Fibroblast of lung (primary cell): ENCODE results near the gene THBS4.

Source experiments
- CTCF ChIP-seq, 2 donors: IDR thresholded peaks in 1 of 2; conservative IDR thresholded peaks in 1 of 2; 1 replicate in 1 of 2; 2 replicates in 1 of 2; pipeline ENCODE4 v1.5.1; 2011 to 2012; ENCODE audit warnings: low read length in 2 of 2, control low read depth in 1 of 2, inconsistent platforms in 1 of 2, low read depth in 1 of 2, mild to moderate bottlenecking in 1 of 2
- EZH2 ChIP-seq: IDR thresholded peaks from 2 replicates; pipeline ENCODE4 v1.5.1; 2012; ENCODE audit warnings: low read length, control low read depth, mild to moderate bottlenecking; ENCODE audit errors: missing control alignments

DNA sequence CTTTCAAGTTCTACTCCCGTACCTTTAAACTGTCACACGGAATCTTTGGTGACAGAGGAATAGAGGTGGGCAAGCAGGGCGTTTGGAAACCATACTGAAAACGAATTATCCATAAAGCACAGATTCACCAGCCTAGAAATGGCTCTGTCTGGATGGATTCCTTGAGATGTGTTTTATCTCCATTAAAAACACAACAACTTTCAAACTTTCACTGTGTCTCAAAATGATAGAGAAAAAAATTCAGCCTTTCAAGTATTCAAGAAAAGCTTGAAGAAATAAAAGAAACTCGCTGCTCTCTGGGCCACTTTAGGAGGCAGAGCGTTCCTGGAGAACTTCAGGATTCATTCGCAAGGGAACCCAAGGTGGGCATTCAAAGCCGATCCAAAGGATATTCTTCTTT is 589 bp upstream of the THBS4 start:
- TF ChIP-seq CTCF (conservative IDR thresholded peaks at IDR 0.05 in 1 of 2, IDR thresholded peaks at IDR 0.05 in 1 of 2; ENCODE audit: low read depth in 1 of 2, low read length in 2 of 2) (no peak), EZH2 (no peak)
